Hepatocyte (in vitro differentiated cells): ENCODE measurements around the gene RTRAF. TPM values are rescaled to one million over a fixed set of nuclear protein-coding genes. Genes with fewer than 3 reads are reported as not detected.

Experiments
- DNase-seq: peaks from one replicate; pipeline ENCODE4 v3.0.0-alpha.2; 2016; ENCODE audit warnings: low spot score
- H2AFZ ChIP-seq: fragments of 200-600 bp; sonication (generic); 2 replicates; pipeline ENCODE4 v1.6.0; 2016; ENCODE audit warnings: antibody characterized with exemption, mild to moderate bottlenecking
- H3K27ac ChIP-seq: fragments of 200-600 bp; sonication (generic); 2 replicates; pipeline ENCODE4 v1.5.1; 2016; ENCODE audit warnings: mild to moderate bottlenecking
- H3K27me3 ChIP-seq: fragments of 200-600 bp; sonication (generic); 2 replicates; pipeline ENCODE4 v1.6.1; 2016
- H3K36me3 ChIP-seq: fragments of 200-600 bp; sonication (generic); replicated peaks from 2 replicates; pipeline ENCODE4 v1.5.1; 2016; ENCODE audit warnings: low read depth; ENCODE audit not compliant: insufficient read depth
- H3K4me1 ChIP-seq: fragments of 200-600 bp; sonication (generic); 2 replicates; pipeline ENCODE4 v1.5.1; 2016; ENCODE audit warnings: mild to moderate bottlenecking, moderate library complexity; ENCODE audit not compliant: insufficient read depth
- H3K4me2 ChIP-seq: fragments of 200-600 bp; sonication (generic); 2 replicates; pipeline ENCODE4 v1.6.0; 2016
- H3K4me3 ChIP-seq: fragments of 200-600 bp; sonication (generic); 2 replicates; pipeline ENCODE4 v1.5.1; 2016; ENCODE audit warnings: mild to moderate bottlenecking
- H3K79me2 ChIP-seq: fragments of 200-600 bp; sonication (generic); 2 replicates; pipeline ENCODE4 v1.6.0; 2017; ENCODE audit warnings: mild to moderate bottlenecking
- H3K9me2 ChIP-seq: fragments of 200-600 bp; sonication (generic); replicated peaks from 2 replicates; pipeline ENCODE4 v1.6.0; 2017; ENCODE audit warnings: mild to moderate bottlenecking; ENCODE audit not compliant: insufficient read depth
- H3K9me3 ChIP-seq: fragments of 200-600 bp; sonication (generic); 2 replicates; pipeline ENCODE4 v1.5.1; 2016; ENCODE audit warnings: low read depth, mild to moderate bottlenecking
- H4K20me1 ChIP-seq: fragments of 200-600 bp; sonication (generic); 2 replicates; pipeline ENCODE4 v1.6.0; 2016; ENCODE audit warnings: mild to moderate bottlenecking; ENCODE audit not compliant: insufficient read depth, poor library complexity, severe bottlenecking
- CTCF ChIP-seq: fragments of 200-600 bp; sonication (generic); IDR thresholded peaks from 2 replicates; pipeline ENCODE4 v1.5.1; 2016; ENCODE audit warnings: antibody characterized with exemption, mild to moderate bottlenecking; ENCODE audit not compliant: poor library complexity
- EZH2 ChIP-seq: fragments of 200-600 bp; sonication (generic); IDR thresholded peaks from 2 replicates; pipeline ENCODE4 v1.6.1; 2016; ENCODE audit warnings: antibody characterized with exemption, mild to moderate bottlenecking, borderline replicate concordance
- EZH2phosphoT487 ChIP-seq: fragments of 200-600 bp; sonication (generic); IDR thresholded peaks from one replicate; pipeline ENCODE4 v1.6.1; 2018; ENCODE audit warnings: antibody characterized with exemption, mild to moderate bottlenecking, low read depth, moderate library complexity; ENCODE audit not compliant: unreplicated experiment, severe bottlenecking
- WGBS: methylation state at CpG from one replicate; pipeline ENCODE4 v1.1.6; 2016; ENCODE audit warnings: low lambda C conversion rate; ENCODE audit errors: missing lambda C conversion rate; 5-methylcytosine and 5-hydroxymethylcytosine counted together
- polyA plus RNA-seq: library from polyadenylated mRNA; unstranded; fragments of >200 nt; fragmentation: Nextera tagmentation; extraction: Ambion mirVana; gene quantifications from 2 replicates; pipeline ENCODE4 v1.2.1, GENCODE V29; 2016
- total RNA-seq: library from RNA; depleted of rRNA; stranded (reverse); fragments of >200 nt; gene quantifications from 2 replicates; pipeline ENCODE4 v1.2.3, GENCODE V29; 2014

RTRAF gene
- total and polyA plus RNA-seq, 2 experiments from 2014 or later = 94.7 to 194 TPM

- H3K9me2 ChIP-seq = no peaks in the 10 kb centered on the region
- no peak overlapping the region for H2AFZ ChIP-seq
- no peaks in the 10 kb centered on the region for H3K9me3 ChIP-seq
- 91% methylated on average over 2 of the region's 2 CpGs for WGBS
- TF ChIP-seq EZH2 = no peak
- no peaks in the 10 kb centered on the region for H3K36me3 ChIP-seq
- H3K27me3 ChIP-seq = no peaks in the 10 kb centered on the region
- no peak overlapping the region for H3K4me2 ChIP-seq
- H3K4me3 ChIP-seq = no peak overlapping the region
- no peaks in the 10 kb centered on the region for H4K20me1 ChIP-seq
- H3K27ac ChIP-seq = no peak overlapping the region
- H3K4me1 ChIP-seq = no peaks in the 10 kb centered on the region
- no peak for DNase-seq
- no peaks in the 10 kb centered on the region for H3K79me2 ChIP-seq
Observed at GRCh38 chr14:51950007-51950406, 39.3 kb upstream of the RTRAF start.

GRCh38 chr14:51951656-51952055, 37.7 kb upstream of the RTRAF start:
- Histone ChIP-seq H3K27me3 (no peaks in the 10 kb centered on the region), H3K36me3 (no peaks in the 10 kb centered on the region), H3K9me2 (no peaks in the 10 kb centered on the region), H3K4me3 (no peak overlapping the region), H4K20me1 (no peaks in the 10 kb centered on the region), H2AFZ (no peak overlapping the region), H3K79me2 (no peaks in the 10 kb centered on the region), H3K4me1 (no peaks in the 10 kb centered on the region), H3K9me3 (no peaks in the 10 kb centered on the region), H3K27ac (no peak overlapping the region), H3K4me2 (no peak overlapping the region)
- no peak for DNase-seq
- 56% methylated on average over 3 of the region's 3 CpGs for WGBS
- TF ChIP-seq EZH2phosphoT487 (no peak), EZH2 (no peak), CTCF (no peak)

- H3K27me3 ChIP-seq = no peaks in the 10 kb centered on the region
- H3K4me3 ChIP-seq = no peak overlapping the region
- no peaks in the 10 kb centered on the region for H3K79me2 ChIP-seq
- WGBS = 91% methylated on average over 2 of the region's 2 CpGs
- no peak for DNase-seq
- no peaks in the 10 kb centered on the region for H3K36me3 ChIP-seq
- H3K27ac ChIP-seq = no peak overlapping the region
- H3K9me2 ChIP-seq = no peaks in the 10 kb centered on the region
- H4K20me1 ChIP-seq = no peaks in the 10 kb centered on the region
- no peaks in the 10 kb centered on the region for H3K9me3 ChIP-seq
- TF ChIP-seq EZH2phosphoT487 (no peak), EZH2 (no peak), CTCF (no peak)
- no peak overlapping the region for H3K4me2 ChIP-seq
- no peak overlapping the region for H2AFZ ChIP-seq
- H3K4me1 ChIP-seq = no peaks in the 10 kb centered on the region
Observed at GRCh38 chr14:51954031-51954430, 35.3 kb upstream of the RTRAF start.

GRCh38 chr14:51954657-51955056, 34.7 kb upstream of the RTRAF start:
- 93% methylated on average over 3 of the region's 3 CpGs for WGBS
- Histone ChIP-seq H4K20me1 (no peaks in the 10 kb centered on the region), H3K4me3 (no peak overlapping the region)

More at GRCh38 chr14:51954657-51955056, 34.7 kb upstream of the RTRAF start:
- H3K9me2 ChIP-seq = no peaks in the 10 kb centered on the region
- no peak overlapping the region for H2AFZ ChIP-seq
- H3K27ac ChIP-seq = no peak overlapping the region
- H3K27me3 ChIP-seq = no peaks in the 10 kb centered on the region
- TF ChIP-seq EZH2phosphoT487 = no peak
- TF ChIP-seq EZH2 = no peak
- no peak for TF ChIP-seq CTCF
- no peak for DNase-seq
- no peaks in the 10 kb centered on the region for H3K36me3 ChIP-seq
- H3K4me1 ChIP-seq = no peaks in the 10 kb centered on the region
- no peaks in the 10 kb centered on the region for H3K79me2 ChIP-seq
- H3K9me3 ChIP-seq = no peaks in the 10 kb centered on the region
- H3K4me2 ChIP-seq = no peak overlapping the region
